Measurements from ENCODE around the gene PPP1R13B.

DNA sequence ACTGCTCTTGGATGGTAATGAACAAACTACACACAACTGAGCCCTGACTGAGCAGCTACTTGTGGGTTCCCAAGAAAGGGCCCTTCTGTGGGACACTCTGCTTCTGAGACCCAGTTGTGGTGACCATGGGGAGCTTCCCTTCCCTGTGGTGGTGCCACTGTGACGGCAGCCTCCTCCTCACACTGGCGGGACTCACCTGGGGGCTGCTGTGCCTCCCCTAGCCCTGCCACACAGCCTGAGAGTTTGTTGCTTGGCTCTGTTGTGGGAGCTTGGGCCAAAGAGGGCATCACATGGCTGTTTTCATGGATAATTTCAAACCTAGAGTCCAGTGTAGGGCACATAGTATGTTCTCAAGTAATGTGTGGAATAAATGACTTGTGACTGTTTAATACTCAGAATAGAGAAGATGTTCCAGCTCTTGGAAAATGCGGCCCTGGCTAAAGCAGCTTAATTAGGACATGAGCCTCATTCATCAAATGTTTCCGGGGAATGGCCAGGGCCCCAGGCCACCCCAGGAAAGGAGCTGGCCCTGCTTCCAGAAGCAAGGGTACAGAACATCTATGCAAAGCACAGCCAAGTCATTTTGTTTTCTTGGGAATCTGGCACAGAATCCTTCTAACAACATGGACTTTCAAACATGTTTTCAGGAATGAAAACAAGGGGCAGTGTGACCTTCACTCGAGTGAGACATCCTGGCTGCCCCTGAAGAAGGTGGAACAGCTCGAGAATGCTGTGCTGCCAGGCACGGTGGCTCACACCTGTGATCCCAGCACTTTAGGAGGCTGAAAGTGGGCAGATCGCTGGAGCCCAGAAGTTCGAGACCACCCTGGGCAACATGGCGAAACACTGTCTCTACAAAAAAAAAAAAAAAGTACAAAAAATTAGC, 110.6 kb downstream of the PPP1R13B start:
- TF ChIP-seq SUZ12 (IDR thresholded peaks at IDR 0.05; ENCODE audit: extremely low read depth, insufficient read depth, insufficient read length) (no peak), YY1 (IDR thresholded peaks at IDR 0.05; ENCODE audit: insufficient read depth, insufficient read length) (no peak), ZNF274 (IDR thresholded peaks at IDR 0.05; ENCODE audit: low read depth, low read length) (no peak)
